ENCODE results near the gene EXOG. TPM values are rescaled to one million over a fixed set of nuclear protein-coding genes. Genes with fewer than 3 reads are reported as not detected.

Gene EXOG
- total RNA-seq, 1 experiment from 2014 or later = 13.7 TPM

GRCh38 chr3:38563886-38564270, 67.7 kb downstream of the EXOG start (continued):
- TF ChIP-seq, protein P1, sequence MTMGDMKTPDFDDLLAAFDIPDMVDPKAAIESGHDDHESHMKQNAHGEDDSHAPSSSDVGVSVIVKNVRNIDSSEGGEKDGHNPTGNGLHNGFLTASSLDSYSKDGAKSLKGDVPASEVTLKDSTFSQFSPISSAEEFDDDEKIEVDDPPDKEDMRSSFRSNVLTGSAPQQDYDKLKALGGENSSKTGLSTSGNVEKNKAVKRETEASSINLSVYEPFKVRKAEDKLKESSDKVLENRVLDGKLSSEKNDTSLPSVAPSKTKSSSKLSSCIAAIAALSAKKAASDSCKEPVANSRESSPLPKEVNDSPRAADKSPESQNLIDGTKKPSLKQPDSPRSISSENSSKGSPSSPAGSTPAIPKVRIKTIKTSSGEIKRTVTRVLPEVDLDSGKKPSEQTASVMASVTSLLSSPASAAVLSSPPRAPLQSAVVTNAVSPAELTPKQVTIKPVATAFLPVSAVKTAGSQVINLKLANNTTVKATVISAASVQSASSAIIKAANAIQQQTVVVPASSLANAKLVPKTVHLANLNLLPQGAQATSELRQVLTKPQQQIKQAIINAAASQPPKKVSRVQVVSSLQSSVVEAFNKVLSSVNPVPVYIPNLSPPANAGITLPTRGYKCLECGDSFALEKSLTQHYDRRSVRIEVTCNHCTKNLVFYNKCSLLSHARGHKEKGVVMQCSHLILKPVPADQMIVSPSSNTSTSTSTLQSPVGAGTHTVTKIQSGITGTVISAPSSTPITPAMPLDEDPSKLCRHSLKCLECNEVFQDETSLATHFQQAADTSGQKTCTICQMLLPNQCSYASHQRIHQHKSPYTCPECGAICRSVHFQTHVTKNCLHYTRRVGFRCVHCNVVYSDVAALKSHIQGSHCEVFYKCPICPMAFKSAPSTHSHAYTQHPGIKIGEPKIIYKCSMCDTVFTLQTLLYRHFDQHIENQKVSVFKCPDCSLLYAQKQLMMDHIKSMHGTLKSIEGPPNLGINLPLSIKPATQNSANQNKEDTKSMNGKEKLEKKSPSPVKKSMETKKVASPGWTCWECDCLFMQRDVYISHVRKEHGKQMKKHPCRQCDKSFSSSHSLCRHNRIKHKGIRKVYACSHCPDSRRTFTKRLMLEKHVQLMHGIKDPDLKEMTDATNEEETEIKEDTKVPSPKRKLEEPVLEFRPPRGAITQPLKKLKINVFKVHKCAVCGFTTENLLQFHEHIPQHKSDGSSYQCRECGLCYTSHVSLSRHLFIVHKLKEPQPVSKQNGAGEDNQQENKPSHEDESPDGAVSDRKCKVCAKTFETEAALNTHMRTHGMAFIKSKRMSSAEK (CRISPR knock-in tag; IDR thresholded peaks at IDR 0.05; ENCODE audit: borderline replicate concordance) = no peak
- no peak for TF ChIP-seq GTF2I (CRISPR knock-in tag; conservative IDR thresholded peaks at IDR 0.05)
- no peak for TF ChIP-seq PRRX2 (CRISPR knock-in tag; IDR thresholded peaks at IDR 0.05)
- TF ChIP-seq EMX1 (CRISPR knock-in tag; IDR thresholded peaks at IDR 0.05) = no peak
- no peak for TF ChIP-seq USF1 (CRISPR knock-in tag; IDR thresholded peaks at IDR 0.05)
- no peak for TF ChIP-seq AFF4 (CRISPR knock-in tag; IDR thresholded peaks at IDR 0.05; ENCODE audit: borderline replicate concordance)

GRCh38 chr3:38564631-38565338, 68.6 kb downstream of the EXOG start:
- Mint-ChIP-seq H3K36me3 (peaks cover 2% of the 10 kb centered on the region; the same call in 1 of the 2 replicates), H3K27me3 (ENCODE audit: low read depth) (no peaks in the 10 kb centered on the region; the same call in 1 of the 2 replicates), H3K4me3 (no peak overlapping the region), H3K27ac (no peak overlapping the region), H3K9me3 (peaks cover 5% of the 10 kb centered on the region; the same call in 1 of the 2 replicates), H3K4me1 (no peaks in the 10 kb centered on the region)
- no peak for DNase-seq (ENCODE audit: low spot score)
- no peak for ATAC-seq
- ChIA-PET CTCF (interaction anchor here (1.0 kb wide), 1 partner anchor 36 kb away, joined by 3 read pairs; no protein-coding TSS in a partner anchor), POLR2A (no interaction called here)
- no peak for TF ChIP-seq NR1H2 (CRISPR knock-in tag; IDR thresholded peaks at IDR 0.05)
- TF ChIP-seq TCF7 (CRISPR knock-in tag; IDR thresholded peaks at IDR 0.05; ENCODE audit: low read depth) = no peak
- no peak for TF ChIP-seq GTF2I (CRISPR knock-in tag; conservative IDR thresholded peaks at IDR 0.05)
- no peak for TF ChIP-seq SOX15 (CRISPR knock-in tag; IDR thresholded peaks at IDR 0.05)
- TF ChIP-seq USF1 (CRISPR knock-in tag; IDR thresholded peaks at IDR 0.05) = no peak
- TF ChIP-seq CREB1 (CRISPR knock-in tag; IDR thresholded peaks at IDR 0.05) = no peak
- TF ChIP-seq ZBTB21 (CRISPR knock-in tag; IDR thresholded peaks at IDR 0.05; ENCODE audit: borderline replicate concordance) = no peak
- TF ChIP-seq IRF1 (CRISPR knock-in tag; IDR thresholded peaks at IDR 0.05) = no peak
- no peak for TF ChIP-seq MLX (CRISPR knock-in tag; IDR thresholded peaks at IDR 0.05)
- no peak for TF ChIP-seq HMGA2 (CRISPR knock-in tag; IDR thresholded peaks at IDR 0.05)
- no peak for TF ChIP-seq ESRRA (CRISPR knock-in tag; IDR thresholded peaks at IDR 0.05; ENCODE audit: borderline replicate concordance)

Data from WTC11 (cell line).